Epithelial cell of prostate (primary cell): ENCODE results near the gene RHPN2.
"Not testable (repeated sequence)": the region's sequence is repeated elsewhere in the genome, so short reads cannot be mapped to it uniquely, and the experiment has no call there.

ENCODE experiments used
- DNase-seq: peaks from one replicate; pipeline ENCODE4 v3.0.0-alpha.2; 2011; ENCODE audit warnings: low read depth, low spot score
- H3K27ac ChIP-seq: fragments of 450-650 bp; 2 replicates; pipeline ENCODE4 v1.5.1; 2017; ENCODE audit warnings: mild to moderate bottlenecking

The RHPN2 gene

DNA sequence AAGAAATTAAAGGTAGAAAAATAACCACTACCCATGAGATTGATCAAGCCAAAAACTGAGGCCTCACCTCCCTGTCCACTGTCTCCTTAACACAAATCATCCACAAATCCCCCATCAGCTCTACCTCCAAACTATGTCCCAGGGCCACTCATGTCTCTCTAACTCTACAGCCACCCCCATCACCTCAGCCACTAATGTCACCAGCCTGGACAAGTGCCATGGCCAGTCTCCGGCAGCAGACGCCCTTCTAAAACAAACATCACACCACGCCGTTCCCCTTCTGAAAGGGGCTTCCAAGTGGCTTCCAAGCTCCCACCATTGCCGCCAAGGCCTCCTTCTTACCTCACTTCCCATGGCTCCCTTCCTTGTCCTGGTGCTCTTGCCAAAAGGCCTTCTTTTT, 76.4 kb downstream of the RHPN2 start:
- not testable (repeated sequence) for DNase-seq

DNA sequence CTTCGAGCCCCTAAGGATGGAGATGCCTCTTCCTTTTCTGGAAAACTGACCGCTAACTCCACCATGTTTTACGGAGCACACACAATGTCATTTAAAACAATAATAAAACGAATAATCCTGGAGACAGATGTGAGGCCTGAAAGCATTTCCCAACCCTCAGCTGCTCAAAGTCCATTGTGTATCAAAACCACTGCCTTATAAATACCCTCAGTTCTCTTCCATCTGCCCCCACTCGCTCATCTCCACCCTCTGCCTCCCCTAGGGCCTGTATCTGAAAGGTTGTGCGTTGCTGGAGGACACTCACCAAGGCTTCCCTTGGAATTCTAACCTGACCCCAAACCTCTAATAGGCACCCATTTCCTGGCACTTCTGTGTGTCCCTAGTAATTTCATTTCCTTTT, 82.2 kb downstream of the RHPN2 start:
- not testable (repeated sequence) for H3K27ac ChIP-seq, DNase-seq

More for the DNA sequence above, 76.4 kb downstream of the RHPN2 start:
- H3K27ac ChIP-seq, result not testable (repeated sequence)

GRCh38 chr19:32979807-32980206, 84.9 kb downstream of the RHPN2 start:
- H3K27ac ChIP-seq, DNase-seq: not testable (repeated sequence)

- not testable (repeated sequence) for DNase-seq, H3K27ac ChIP-seq
Measured at GRCh38 chr19:32977813-32978212, 86.9 kb downstream of the RHPN2 start.

- no peak for DNase-seq
- no peak overlapping the region for H3K27ac ChIP-seq
Measured at GRCh38 chr19:32977280-32977679, 87.4 kb downstream of the RHPN2 start.

GRCh38 chr19:32976223-32976805, 88.4 kb downstream of the RHPN2 start:
- DNase-seq, result no peak
- H3K27ac ChIP-seq, result no peak overlapping the region

- H3K27ac ChIP-seq, result no peak within 1 kb of the TSS
- peak; percentile 97 for DNase-seq
Measured at GRCh38 chr19:32971715-32972540, 92.8 kb downstream of the RHPN2 start, which contains the start of the genes CEP89 and FAAP24. CEP89 (minus strand) TSS chr19:32971958; CDS start chr19:32971874, 84 bp downstream. FAAP24 (plus strand) TSS chr19:32972242; CDS start chr19:32973197, 955 bp downstream.

GRCh38 chr19:32971012-32971595, 93.6 kb downstream of the RHPN2 start:
- DNase-seq, result no peak
- H3K27ac ChIP-seq, result no peak overlapping the region

DNA sequence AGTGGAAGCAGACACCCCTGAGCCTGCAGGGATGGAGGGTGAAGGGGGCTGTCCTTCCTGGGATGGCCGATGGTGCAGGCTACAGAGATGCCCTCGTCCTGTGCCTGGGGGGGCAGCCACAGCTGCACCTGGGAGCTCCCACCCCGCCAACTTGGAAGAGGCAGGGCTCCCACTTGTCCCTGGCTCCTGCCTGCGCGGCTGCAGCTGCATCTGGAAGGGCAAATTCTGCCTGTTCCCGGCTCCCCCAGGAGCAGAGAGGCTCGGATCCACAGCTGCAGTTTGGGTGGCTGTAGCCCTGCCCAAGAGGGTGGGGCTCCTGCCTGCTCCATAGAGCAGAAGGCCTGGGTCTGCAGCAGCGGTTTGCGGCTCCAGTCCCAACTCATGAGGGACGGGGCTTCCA, 95.1 kb downstream of the RHPN2 start:
- no peak for DNase-seq

GRCh38 chr19:32966750-32967149, 97.9 kb downstream of the RHPN2 start:
- no peak overlapping the region for H3K27ac ChIP-seq
- DNase-seq, result no peak

More for the DNA sequence above, 95.1 kb downstream of the RHPN2 start:
- H3K27ac ChIP-seq, result no peak overlapping the region

DNA sequence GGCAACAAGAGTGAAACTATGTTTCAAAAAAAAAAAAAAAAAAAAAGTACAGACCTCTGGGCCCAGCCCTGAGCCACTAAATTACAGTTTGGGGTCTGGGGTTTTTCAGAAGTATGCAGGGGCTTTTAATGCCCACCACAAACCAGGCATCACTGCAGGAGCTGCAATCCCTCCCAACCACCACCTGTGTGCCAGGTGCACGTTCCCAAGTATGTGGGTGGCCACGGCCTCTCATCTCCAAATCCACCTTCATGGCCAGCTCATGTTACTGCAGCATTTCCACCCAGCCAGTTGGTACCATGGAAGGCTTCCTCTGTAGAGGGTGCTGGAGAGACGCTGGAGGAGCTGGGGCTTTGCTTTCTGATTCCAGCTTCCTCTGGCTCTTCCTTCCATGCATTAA, 119.4 kb downstream of the RHPN2 start:
- no peak for DNase-seq
- no peak overlapping the region for H3K27ac ChIP-seq

GRCh38 chr19:32941273-32941672, 123.4 kb downstream of the RHPN2 start:
- not testable (repeated sequence) for DNase-seq, H3K27ac ChIP-seq

GRCh38 chr19:32936065-32936464, 128.6 kb downstream of the RHPN2 start:
- DNase-seq, result no peak
- no peak overlapping the region for H3K27ac ChIP-seq

DNA sequence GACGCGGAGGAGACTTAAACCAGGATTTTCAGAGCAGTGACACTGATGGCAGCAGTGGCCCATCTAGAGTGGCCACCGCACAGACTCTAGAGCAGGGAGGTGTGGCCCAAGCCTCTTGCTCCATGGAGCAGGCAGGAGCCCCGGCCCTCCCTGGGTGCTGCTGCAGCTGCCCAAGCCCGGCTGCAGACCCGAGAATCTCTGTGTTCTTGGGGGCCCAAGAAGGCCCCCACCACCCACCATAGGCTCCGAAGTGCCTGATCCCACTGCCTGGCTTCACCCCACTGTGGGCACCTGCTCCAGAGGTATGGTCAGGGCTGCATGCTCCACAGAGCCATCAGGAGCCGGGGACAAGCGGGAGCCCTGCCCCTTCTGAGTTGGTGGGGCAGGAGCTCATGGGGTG, 129.1 kb downstream of the RHPN2 start:
- DNase-seq, result no peak
- no peak overlapping the region for H3K27ac ChIP-seq

DNA sequence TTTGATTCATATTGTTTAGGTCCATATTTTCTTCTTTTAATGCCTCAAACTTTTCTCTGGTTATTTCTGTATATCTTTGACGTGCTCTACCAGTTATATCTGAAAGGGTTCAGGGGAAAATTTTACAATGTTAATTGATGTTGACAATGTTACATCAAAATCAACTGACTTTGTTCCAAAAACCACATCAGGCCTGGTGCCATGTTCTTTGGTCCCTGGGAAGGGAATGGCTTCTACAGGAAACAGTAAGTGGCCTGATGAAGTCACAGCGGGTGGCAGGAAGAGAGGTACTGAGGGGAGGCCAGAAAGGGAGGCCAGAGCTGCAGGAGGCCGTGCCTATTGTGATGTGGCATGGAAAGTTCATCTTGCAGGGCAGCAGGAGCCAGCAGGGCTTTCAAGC, 131.1 kb downstream of the RHPN2 start:
- no peak for DNase-seq
- no peak overlapping the region for H3K27ac ChIP-seq

DNA sequence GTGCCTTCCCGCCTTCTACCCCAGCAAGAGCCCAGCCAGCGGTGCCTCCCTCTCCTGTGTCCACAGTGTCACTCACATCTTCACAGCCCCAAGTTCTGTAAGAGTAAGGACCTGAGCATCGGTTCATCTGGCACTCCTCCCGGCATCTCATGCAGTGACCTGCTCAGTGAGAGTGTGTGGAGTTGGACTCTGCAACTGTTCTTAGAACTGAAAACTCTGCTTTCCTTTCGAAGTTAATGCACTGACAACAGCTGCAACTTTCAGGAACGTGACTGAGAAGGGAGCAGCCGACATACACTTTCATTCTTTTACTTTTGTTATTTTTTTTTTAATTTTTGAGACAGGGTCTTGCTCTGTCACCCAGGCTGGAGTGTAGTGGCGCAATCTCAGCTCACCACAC, 134.1 kb downstream of the RHPN2 start:
- no peak overlapping the region for H3K27ac ChIP-seq
- no peak for DNase-seq

GRCh38 chr19:32928806-32929205, 135.9 kb downstream of the RHPN2 start:
- peak; percentile 33 for DNase-seq
- peak overlapping the region; percentile 38 for H3K27ac ChIP-seq
